ENCODE results near the gene EIF4A3. TPM values are rescaled to one million over a fixed set of nuclear protein-coding genes. Genes with fewer than 3 reads are reported as not detected.

Gene EIF4A3
- total RNA-seq, 1 experiment from 2014 or later = 160 TPM

GRCh38 chr17:80124351-80124981 is 22.5 kb downstream of the EIF4A3 start (continued):
- no peak for TF ChIP-seq ERG (CRISPR knock-in tag; IDR thresholded peaks at IDR 0.05)
- TF ChIP-seq CDX4 (CRISPR knock-in tag; IDR thresholded peaks at IDR 0.05; ENCODE audit: borderline replicate concordance) = no peak
- no peak for TF ChIP-seq CREM (CRISPR knock-in tag; IDR thresholded peaks at IDR 0.05)
- TF ChIP-seq RELA (CRISPR knock-in tag; IDR thresholded peaks at IDR 0.05; ENCODE audit: borderline replicate concordance) = no peak
- no peak for TF ChIP-seq ZBTB21 (CRISPR knock-in tag; IDR thresholded peaks at IDR 0.05; ENCODE audit: borderline replicate concordance)
- TF ChIP-seq ZNF281 (CRISPR knock-in tag; IDR thresholded peaks at IDR 0.05) = 0 out of 2 replicates have a peak, but pooled peaks have one; percentile 55
- TF ChIP-seq ESRRA (CRISPR knock-in tag; IDR thresholded peaks at IDR 0.05; ENCODE audit: borderline replicate concordance) = no peak
- no peak for TF ChIP-seq ARID4B (CRISPR knock-in tag; IDR thresholded peaks at IDR 0.05; ENCODE audit: borderline replicate concordance)
- 0 out of 2 replicates have a peak, but pooled peaks have one; percentile 28 for TF ChIP-seq CTCF (IDR thresholded peaks at IDR 0.05)
- TF ChIP-seq ZBTB43 (CRISPR knock-in tag; IDR thresholded peaks at IDR 0.05) = no peak
- no peak for TF ChIP-seq ZNF671 (CRISPR knock-in tag; IDR thresholded peaks at IDR 0.05)
- TF ChIP-seq PRRX2 (CRISPR knock-in tag; IDR thresholded peaks at IDR 0.05) = no peak
- no peak for TF ChIP-seq NFYB (CRISPR knock-in tag; conservative IDR thresholded peaks at IDR 0.05; ENCODE audit: low read depth)
- TF ChIP-seq RORB (CRISPR knock-in tag; IDR thresholded peaks at IDR 0.05) = no peak
- TF ChIP-seq HMGA2 (CRISPR knock-in tag; IDR thresholded peaks at IDR 0.05) = no peak
- no peak; the same call in 1 of the 2 replicates for TF ChIP-seq SP1 (CRISPR knock-in tag; conservative IDR thresholded peaks at IDR 0.05)
- TF ChIP-seq ZNF263 (CRISPR knock-in tag; IDR thresholded peaks at IDR 0.05; ENCODE audit: low read depth) = no peak
- no peak for TF ChIP-seq SMAD4 (CRISPR knock-in tag; IDR thresholded peaks at IDR 0.05)
- peak; percentile 83 for TF ChIP-seq USF2 (CRISPR knock-in tag; IDR thresholded peaks at IDR 0.05)
- no peak for TF ChIP-seq ZMAT4 (CRISPR knock-in tag; IDR thresholded peaks at IDR 0.05)
- peak; percentile 81; the same call in 1 of the 2 replicates for TF ChIP-seq TEAD4 (CRISPR knock-in tag; IDR thresholded peaks at IDR 0.05)
- 0 out of 2 replicates have a peak, but pooled peaks have one; percentile 36 for TF ChIP-seq NR3C1 (CRISPR knock-in tag; conservative IDR thresholded peaks at IDR 0.05; ENCODE audit: low read depth)
- TF ChIP-seq MYBL2 (CRISPR knock-in tag; IDR thresholded peaks at IDR 0.05) = no peak
- TF ChIP-seq TCF7 (CRISPR knock-in tag; IDR thresholded peaks at IDR 0.05; ENCODE audit: low read depth) = no peak
- TF ChIP-seq CBFB (CRISPR knock-in tag; IDR thresholded peaks at IDR 0.05; ENCODE audit: low read depth) = no peak
- 0 out of 2 replicates have a peak, but pooled peaks have one; percentile 51 for TF ChIP-seq ZNF138 (CRISPR knock-in tag; conservative IDR thresholded peaks at IDR 0.05)
